Measurements from ENCODE around the gene RBL2. TPM values are rescaled to one million over a fixed set of nuclear protein-coding genes. Genes with fewer than 3 reads are reported as not detected.

The RBL2 gene
- total RNA-seq, 4 donors from 2014 or later = 105 to 136 (median 116) TPM

DNA sequence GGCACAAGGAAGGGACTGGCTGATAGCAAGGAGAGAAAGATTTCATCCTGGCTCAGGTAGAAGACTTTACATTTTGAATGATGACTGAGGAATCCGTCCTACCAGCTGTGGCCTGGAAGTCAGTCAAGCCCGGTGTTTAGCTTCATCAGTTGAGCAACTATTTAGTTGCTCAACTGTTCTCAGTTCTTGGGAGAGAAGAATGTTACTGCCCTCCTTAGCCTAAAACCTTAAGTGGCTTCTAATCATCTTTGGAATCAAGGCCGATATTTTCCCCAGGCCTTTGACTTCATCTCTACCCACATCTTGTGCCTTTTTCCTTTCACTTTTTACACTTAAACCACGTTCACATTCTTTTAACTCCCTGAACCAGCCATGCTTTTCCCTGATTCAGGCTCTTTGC is 17.3 kb upstream of the RBL2 start:
- TF ChIP-seq, protein P1, sequence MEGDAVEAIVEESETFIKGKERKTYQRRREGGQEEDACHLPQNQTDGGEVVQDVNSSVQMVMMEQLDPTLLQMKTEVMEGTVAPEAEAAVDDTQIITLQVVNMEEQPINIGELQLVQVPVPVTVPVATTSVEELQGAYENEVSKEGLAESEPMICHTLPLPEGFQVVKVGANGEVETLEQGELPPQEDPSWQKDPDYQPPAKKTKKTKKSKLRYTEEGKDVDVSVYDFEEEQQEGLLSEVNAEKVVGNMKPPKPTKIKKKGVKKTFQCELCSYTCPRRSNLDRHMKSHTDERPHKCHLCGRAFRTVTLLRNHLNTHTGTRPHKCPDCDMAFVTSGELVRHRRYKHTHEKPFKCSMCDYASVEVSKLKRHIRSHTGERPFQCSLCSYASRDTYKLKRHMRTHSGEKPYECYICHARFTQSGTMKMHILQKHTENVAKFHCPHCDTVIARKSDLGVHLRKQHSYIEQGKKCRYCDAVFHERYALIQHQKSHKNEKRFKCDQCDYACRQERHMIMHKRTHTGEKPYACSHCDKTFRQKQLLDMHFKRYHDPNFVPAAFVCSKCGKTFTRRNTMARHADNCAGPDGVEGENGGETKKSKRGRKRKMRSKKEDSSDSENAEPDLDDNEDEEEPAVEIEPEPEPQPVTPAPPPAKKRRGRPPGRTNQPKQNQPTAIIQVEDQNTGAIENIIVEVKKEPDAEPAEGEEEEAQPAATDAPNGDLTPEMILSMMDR (IDR thresholded peaks at IDR 0.05; ENCODE audit: low read depth) = no peak

- TF ChIP-seq, protein P1 (IDR thresholded peaks at IDR 0.05; ENCODE audit: low read depth) = no peak
Observed at GRCh38 chr16:53417976-53418375, 16.3 kb upstream of the RBL2 start.

- TF ChIP-seq, protein P1 (IDR thresholded peaks at IDR 0.05; ENCODE audit: low read depth) = no peak
Observed at GRCh38 chr16:53421248-53421647, 13.0 kb upstream of the RBL2 start.

DNA sequence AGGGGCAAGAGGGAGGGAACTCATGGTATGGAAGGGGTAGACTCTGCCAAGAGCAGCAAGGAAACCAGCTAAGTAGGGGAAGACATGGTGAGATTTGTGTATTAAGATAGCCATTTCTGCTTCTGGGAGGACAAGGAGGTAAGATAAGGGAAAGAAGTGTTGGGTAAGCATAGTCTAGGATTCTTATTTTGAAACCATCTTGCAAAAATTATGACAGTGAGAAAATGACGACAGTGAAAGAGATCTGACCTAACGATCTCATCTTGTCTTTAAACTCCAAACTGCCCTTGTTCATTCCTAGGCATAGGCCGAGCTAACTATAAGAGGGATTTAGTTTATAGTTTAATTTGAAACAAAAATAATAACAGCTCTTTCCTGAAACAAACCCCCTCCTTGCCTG is 5.6 kb upstream of the RBL2 start:
- TF ChIP-seq, protein P1 (IDR thresholded peaks at IDR 0.05; ENCODE audit: low read depth) = no peak

DNA sequence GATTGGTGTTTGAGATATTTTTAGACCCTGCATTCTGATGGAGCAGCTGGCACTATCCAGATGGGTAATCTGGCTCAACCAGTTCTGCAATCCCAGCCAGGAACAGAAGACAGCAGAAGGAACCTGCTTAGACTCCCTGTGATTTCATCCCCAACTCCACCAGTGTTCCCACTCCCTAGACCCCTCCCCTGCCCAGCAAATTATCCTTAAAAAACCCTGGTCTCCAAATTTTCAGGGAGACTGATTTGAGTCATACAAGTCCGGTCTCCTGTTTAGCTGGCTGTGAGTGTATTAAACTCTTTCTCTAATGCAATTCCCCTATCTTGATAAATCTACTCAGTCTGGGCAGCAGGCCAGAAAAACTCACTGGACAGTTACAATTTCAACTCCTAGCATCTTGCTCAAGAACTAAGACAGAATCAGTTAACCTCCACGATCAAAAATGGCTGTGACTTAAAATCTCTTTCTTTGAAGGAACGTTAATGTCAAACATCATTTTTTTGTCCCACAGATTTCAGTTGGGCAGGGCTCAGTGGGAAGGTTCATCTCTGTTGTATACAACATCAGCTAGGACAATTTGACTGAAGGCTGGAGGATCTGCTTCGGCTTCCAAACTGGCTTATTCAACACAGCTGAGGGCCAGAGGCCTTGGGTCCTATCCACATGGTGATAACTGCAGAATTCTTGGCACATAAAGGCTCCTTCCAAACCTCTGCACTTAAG is 4.9 kb upstream of the RBL2 start:
- TF ChIP-seq, protein P1 (IDR thresholded peaks at IDR 0.05; ENCODE audit: low read depth) = no peak

DNA sequence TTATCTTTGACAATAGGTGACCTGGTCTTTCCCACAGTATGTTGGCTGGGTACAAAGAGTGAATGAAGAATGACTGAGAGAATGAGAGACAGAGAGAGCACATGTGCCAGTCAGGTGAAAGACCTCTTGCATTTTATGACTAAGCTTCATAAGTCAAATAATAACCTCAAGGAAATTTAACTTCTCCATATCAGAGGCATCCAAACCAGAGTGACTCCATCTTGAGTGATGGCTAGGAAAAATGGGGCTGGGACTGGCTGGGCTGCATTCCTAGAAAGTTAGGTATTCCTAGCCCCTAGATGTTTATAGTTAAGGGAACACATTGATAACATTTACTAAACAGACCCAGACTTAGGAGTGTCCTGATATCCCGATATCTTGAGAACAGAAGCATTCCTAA is 3.9 kb upstream of the RBL2 start:
- TF ChIP-seq, protein P1 (IDR thresholded peaks at IDR 0.05; ENCODE audit: low read depth) = no peak

DNA sequence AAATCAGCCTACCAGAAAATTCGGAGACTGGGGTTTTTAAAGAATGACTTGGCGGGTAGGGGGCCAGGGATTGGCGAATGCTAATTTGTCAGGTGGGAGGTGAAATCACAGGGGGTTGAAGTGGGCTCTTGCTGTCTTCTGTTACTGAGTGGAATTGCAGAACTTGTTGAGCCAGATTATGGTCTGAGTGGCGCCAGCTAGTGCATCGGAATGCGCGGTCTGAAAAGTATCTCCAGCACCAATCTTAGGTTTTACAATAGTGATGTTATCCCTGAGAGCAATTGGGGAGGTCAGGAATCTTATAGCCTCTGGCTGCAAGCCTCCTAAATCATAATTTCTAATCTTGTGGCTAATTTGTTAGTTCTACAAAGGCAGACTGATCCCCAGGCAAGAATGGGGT is 762 bp upstream of the RBL2 start:
- TF ChIP-seq, protein P1 (IDR thresholded peaks at IDR 0.05; ENCODE audit: low read depth) = no peak

Measured in subcutaneous adipose tissue (tissue), 4 donors.